Neural progenitor cell (in vitro differentiated cells): ENCODE data around the gene WNT6. TPM values are rescaled to one million over a fixed set of nuclear protein-coding genes. Genes with fewer than 3 reads are reported as not detected.
A peak's percentile ranks its signal among the peaks of the same experiment; 100 is the strongest.

Experiments
- DNase-seq: peaks from one replicate; pipeline ENCODE4 v3.0.0-alpha.2; 2016; ENCODE audit warnings: low spot score
- H2AFZ ChIP-seq: fragments of 200-600 bp; sonication (generic); replicated peaks from 2 replicates; pipeline ENCODE4 v1.6.1; 2016; ENCODE audit warnings: antibody characterized with exemption
- H3F3A ChIP-seq: fragments of 200-600 bp; sonication (generic); 2 replicates; pipeline ENCODE4 v1.6.1; 2016; ENCODE audit warnings: antibody characterized with exemption, low read depth
- H3K27ac ChIP-seq: fragments of 200-600 bp; sonication (generic); 2 replicates; pipeline ENCODE4 v1.5.1; 2016; ENCODE audit warnings: mild to moderate bottlenecking
- H3K27me3 ChIP-seq: fragments of 200-600 bp; sonication (generic); 2 replicates; pipeline ENCODE4 v1.6.1; 2016; ENCODE audit warnings: mild to moderate bottlenecking, moderate library complexity
- H3K36me3 ChIP-seq: fragments of 200-600 bp; sonication (generic); 2 replicates; pipeline ENCODE4 v1.5.1; 2016
- H3K4me1 ChIP-seq: fragments of 200-600 bp; sonication (generic); 2 replicates; pipeline ENCODE4 v1.6.1; 2016; ENCODE audit warnings: mixed run types
- H3K4me2 ChIP-seq: fragments of 200-600 bp; sonication (generic); 2 replicates; pipeline ENCODE4 v1.6.1; 2016
- H3K4me3 ChIP-seq: fragments of 200-600 bp; sonication (generic); 2 replicates; pipeline ENCODE4 v1.5.1; 2016
- H3K79me2 ChIP-seq: fragments of 200-600 bp; sonication (generic); 2 replicates; pipeline ENCODE4 v1.6.1; 2016; ENCODE audit warnings: low read depth
- H3K9ac ChIP-seq: fragments of 200-600 bp; sonication (generic); 2 replicates; pipeline ENCODE4 v1.6.1; 2016
- H3K9me3 ChIP-seq: fragments of 200-600 bp; sonication (generic); 2 replicates; pipeline ENCODE4 v1.5.1; 2016; ENCODE audit warnings: low read depth
- H4K20me1 ChIP-seq: fragments of 200-600 bp; sonication (generic); 2 replicates; pipeline ENCODE4 v1.6.1; 2016; ENCODE audit warnings: low read depth
- H3K27ac Mint-ChIP-seq: 3 replicates; pipeline ENCODE4 v1.8.0; 2021; ENCODE audit warnings: mixed read lengths
- H3K27me3 Mint-ChIP-seq: 2 replicates; pipeline ENCODE4 v1.8.0; 2022; ENCODE audit warnings: low read depth, mild to moderate bottlenecking, inconsistent platforms, moderate library complexity, mixed read lengths; ENCODE audit not compliant: insufficient read depth
- H3K36me3 Mint-ChIP-seq: 3 replicates; pipeline ENCODE4 v1.8.0; 2021; ENCODE audit warnings: mixed read lengths
- H3K4me1 Mint-ChIP-seq: 3 replicates; pipeline ENCODE4 v1.8.0; 2021; ENCODE audit warnings: mixed read lengths
- H3K4me3 Mint-ChIP-seq: 3 replicates; pipeline ENCODE4 v1.8.0; 2021; ENCODE audit warnings: mild to moderate bottlenecking, moderate library complexity, mixed read lengths
- H3K9me3 Mint-ChIP-seq: 3 replicates; pipeline ENCODE4 v1.8.0; 2020; ENCODE audit warnings: mixed read lengths
- EZH2 ChIP-seq: fragments of 200-600 bp; sonication (generic); IDR thresholded peaks from 2 replicates; pipeline ENCODE4 v1.6.1; 2017; ENCODE audit warnings: antibody characterized with exemption, mild to moderate bottlenecking, moderate library complexity
- EZH2phosphoT487 ChIP-seq: fragments of 200-600 bp; sonication (generic); IDR thresholded peaks from 2 replicates; pipeline ENCODE4 v1.6.1; 2017; ENCODE audit warnings: antibody characterized with exemption
- total RNA-seq: library from RNA; depleted of rRNA; stranded (reverse); fragments of >200 nt; gene quantifications from 2 replicates; pipeline ENCODE4 v1.2.3, GENCODE V29; 2015; ENCODE audit warnings: low replicate concordance
- TF ChIP-seq, protein P1 (sequence below): fragments of 200-600 bp; sonication (generic); IDR thresholded peaks from 2 replicates; pipeline ENCODE4 v1.5.1; 2017; ENCODE audit warnings: antibody characterized with exemption, mild to moderate bottlenecking

The WNT6 gene
- total RNA-seq, 1 donor from 2014 or later = not detected

DNA sequence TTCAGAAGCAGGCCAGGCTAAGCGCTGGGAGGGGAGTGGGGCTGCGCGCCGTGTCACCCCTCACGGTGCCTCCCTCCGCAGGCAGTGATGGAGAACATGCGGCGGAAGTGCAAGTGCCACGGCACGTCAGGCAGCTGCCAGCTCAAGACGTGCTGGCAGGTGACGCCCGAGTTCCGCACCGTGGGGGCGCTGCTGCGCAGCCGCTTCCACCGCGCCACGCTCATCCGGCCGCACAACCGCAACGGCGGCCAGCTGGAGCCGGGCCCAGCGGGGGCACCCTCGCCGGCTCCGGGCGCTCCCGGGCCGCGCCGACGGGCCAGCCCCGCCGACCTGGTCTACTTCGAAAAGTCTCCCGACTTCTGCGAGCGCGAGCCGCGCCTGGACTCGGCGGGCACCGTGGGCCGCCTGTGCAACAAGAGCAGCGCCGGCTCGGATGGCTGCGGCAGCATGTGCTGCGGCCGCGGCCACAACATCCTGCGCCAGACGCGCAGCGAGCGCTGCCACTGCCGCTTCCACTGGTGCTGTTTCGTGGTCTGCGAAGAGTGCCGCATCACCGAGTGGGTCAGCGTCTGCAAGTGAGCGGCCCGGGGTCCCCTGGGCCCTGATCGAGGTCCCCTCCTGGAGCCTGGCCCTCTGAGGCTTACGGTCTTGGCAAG is 33.2 kb downstream of the WNT6 start:
- Histone ChIP-seq H3K9ac (no peak overlapping the region), H3F3A (no peaks in the 10 kb centered on the region), H3K27ac (no peak overlapping the region), H3K4me2 (peak overlapping the region; percentile 89), H3K4me3 (peak overlapping the region; percentile 51), H3K4me1 (peaks cover 10% of the 10 kb centered on the region), H3K9me3 (no peaks in the 10 kb centered on the region), H4K20me1 (peaks cover 51% of the 10 kb centered on the region), H2AFZ (peak overlapping the region; percentile 98), H3K36me3 (no peaks in the 10 kb centered on the region), H3K27me3 (peaks cover 100% of the 10 kb centered on the region), H3K79me2 (no peaks in the 10 kb centered on the region)
- DNase-seq = peak; percentile 91
- H3K4me3 Mint-ChIP-seq = peak overlapping the region; percentile 73
- H3K27ac Mint-ChIP-seq = no peak overlapping the region
- TF ChIP-seq, protein P1, sequence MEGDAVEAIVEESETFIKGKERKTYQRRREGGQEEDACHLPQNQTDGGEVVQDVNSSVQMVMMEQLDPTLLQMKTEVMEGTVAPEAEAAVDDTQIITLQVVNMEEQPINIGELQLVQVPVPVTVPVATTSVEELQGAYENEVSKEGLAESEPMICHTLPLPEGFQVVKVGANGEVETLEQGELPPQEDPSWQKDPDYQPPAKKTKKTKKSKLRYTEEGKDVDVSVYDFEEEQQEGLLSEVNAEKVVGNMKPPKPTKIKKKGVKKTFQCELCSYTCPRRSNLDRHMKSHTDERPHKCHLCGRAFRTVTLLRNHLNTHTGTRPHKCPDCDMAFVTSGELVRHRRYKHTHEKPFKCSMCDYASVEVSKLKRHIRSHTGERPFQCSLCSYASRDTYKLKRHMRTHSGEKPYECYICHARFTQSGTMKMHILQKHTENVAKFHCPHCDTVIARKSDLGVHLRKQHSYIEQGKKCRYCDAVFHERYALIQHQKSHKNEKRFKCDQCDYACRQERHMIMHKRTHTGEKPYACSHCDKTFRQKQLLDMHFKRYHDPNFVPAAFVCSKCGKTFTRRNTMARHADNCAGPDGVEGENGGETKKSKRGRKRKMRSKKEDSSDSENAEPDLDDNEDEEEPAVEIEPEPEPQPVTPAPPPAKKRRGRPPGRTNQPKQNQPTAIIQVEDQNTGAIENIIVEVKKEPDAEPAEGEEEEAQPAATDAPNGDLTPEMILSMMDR = peak; percentile 64
- TF ChIP-seq EZH2phosphoT487 (peak; percentile 83), EZH2 (peak; percentile 91)
- H3K36me3 Mint-ChIP-seq = no peaks in the 10 kb centered on the region
- peaks cover 64% of the 10 kb centered on the region for H3K27me3 Mint-ChIP-seq
- peaks cover 4% of the 10 kb centered on the region for H3K9me3 Mint-ChIP-seq
- peaks cover 11% of the 10 kb centered on the region for H3K4me1 Mint-ChIP-seq

- Histone ChIP-seq H3K9me3 (no peaks in the 10 kb centered on the region), H3K79me2 (no peaks in the 10 kb centered on the region), H3K4me3 (peak overlapping the region; percentile 51), H3K4me1 (peaks cover 10% of the 10 kb centered on the region), H3K27me3 (peaks cover 100% of the 10 kb centered on the region), H2AFZ (peak overlapping the region; percentile 98), H3K36me3 (no peaks in the 10 kb centered on the region), H3K27ac (no peak overlapping the region), H4K20me1 (peaks cover 54% of the 10 kb centered on the region), H3K9ac (no peak overlapping the region), H3K4me2 (peak overlapping the region; percentile 89), H3F3A (no peaks in the 10 kb centered on the region)
- Mint-ChIP-seq H3K36me3 (no peaks in the 10 kb centered on the region), H3K27me3 (peaks cover 69% of the 10 kb centered on the region), H3K4me1 (peaks cover 15% of the 10 kb centered on the region), H3K4me3 (peak overlapping the region; percentile 73), H3K9me3 (peaks cover 4% of the 10 kb centered on the region), H3K27ac (no peak overlapping the region)
- TF ChIP-seq EZH2 (no peak), EZH2phosphoT487 (no peak)
- TF ChIP-seq, protein P1 = no peak
- DNase-seq = no peak
These were observed 33.9 kb downstream of the WNT6 start for GRCh38 chr2:218893349-218894150.

- H3K9me3 Mint-ChIP-seq = peaks cover 4% of the 10 kb centered on the region
- H3K4me1 Mint-ChIP-seq = peaks cover 16% of the 10 kb centered on the region
- H3K9ac ChIP-seq = no peak overlapping the region
- H3K27ac ChIP-seq = no peak overlapping the region
- H3K9me3 ChIP-seq = no peaks in the 10 kb centered on the region
- H3K79me2 ChIP-seq = no peaks in the 10 kb centered on the region
- H3K27ac Mint-ChIP-seq = no peak overlapping the region
- DNase-seq = no peak
- H3F3A ChIP-seq = no peaks in the 10 kb centered on the region
- H3K4me3 Mint-ChIP-seq = no peak overlapping the region
- H3K4me3 ChIP-seq = no peak overlapping the region
- H3K4me2 ChIP-seq = no peak overlapping the region
- H4K20me1 ChIP-seq = peaks cover 54% of the 10 kb centered on the region
- H3K27me3 Mint-ChIP-seq = peaks cover 70% of the 10 kb centered on the region
- H3K27me3 ChIP-seq = peaks cover 100% of the 10 kb centered on the region
- no peaks in the 10 kb centered on the region for H3K36me3 Mint-ChIP-seq
- no peak overlapping the region for H2AFZ ChIP-seq
- TF ChIP-seq, protein P1 = no peak
- TF ChIP-seq EZH2 (no peak), EZH2phosphoT487 (peak; percentile 18)
- H3K4me1 ChIP-seq = peaks cover 10% of the 10 kb centered on the region
- H3K36me3 ChIP-seq = no peaks in the 10 kb centered on the region
These were observed 34.7 kb downstream of the WNT6 start for GRCh38 chr2:218894151-218894879.
